Smooth muscle cell (in vitro differentiated cells): ENCODE measurements around the gene KCNAB3. TPM values are rescaled to one million over a fixed set of nuclear protein-coding genes. Genes with fewer than 3 reads are reported as not detected.

ENCODE experiments used
- DNase-seq: peaks from one replicate; lab custom pipeline; 2025; ENCODE audit not compliant: unreplicated experiment; lab: John Stamatoyannopoulos, UW
- H2AFZ ChIP-seq: fragments of 200-600 bp; sonication (generic); 2 replicates; pipeline ENCODE4 v1.6.0; 2016; ENCODE audit warnings: antibody characterized with exemption, low read depth, mild to moderate bottlenecking
- H3F3A ChIP-seq: fragments of 200-600 bp; sonication (generic); 2 replicates; pipeline ENCODE4 v1.6.0; 2017; ENCODE audit warnings: antibody characterized with exemption, low read depth
- H3K27ac ChIP-seq: fragments of 200-600 bp; sonication (generic); 2 replicates; pipeline ENCODE4 v1.5.1; 2016; ENCODE audit warnings: low read depth, mild to moderate bottlenecking
- H3K27me3 ChIP-seq: fragments of 200-600 bp; sonication (generic); 2 replicates; pipeline ENCODE4 v1.6.1; 2016; ENCODE audit warnings: low read depth, mild to moderate bottlenecking
- H3K36me3 ChIP-seq: fragments of 200-600 bp; sonication (generic); 2 replicates; pipeline ENCODE4 v1.5.1; 2016; ENCODE audit warnings: low read depth
- H3K4me1 ChIP-seq: fragments of 200-600 bp; sonication (generic); 2 replicates; pipeline ENCODE4 v1.5.1; 2016; ENCODE audit warnings: low read depth
- H3K4me2 ChIP-seq: fragments of 200-600 bp; sonication (generic); 2 replicates; pipeline ENCODE4 v1.6.0; 2016; ENCODE audit warnings: mild to moderate bottlenecking
- H3K4me3 ChIP-seq: fragments of 200-600 bp; sonication (generic); 2 replicates; pipeline ENCODE4 v1.5.1; 2016; ENCODE audit warnings: mild to moderate bottlenecking
- H3K79me2 ChIP-seq: fragments of 200-600 bp; sonication (generic); 2 replicates; pipeline ENCODE4 v1.6.0; 2016; ENCODE audit warnings: low read depth, mild to moderate bottlenecking
- H3K9ac ChIP-seq: fragments of 200-600 bp; sonication (generic); 2 replicates; pipeline ENCODE4 v1.6.0; 2016; ENCODE audit warnings: low read depth
- H3K9me3 ChIP-seq: fragments of 200-600 bp; sonication (generic); replicated peaks from 2 replicates; pipeline ENCODE4 v1.5.1; 2016; ENCODE audit warnings: low read depth
- H4K20me1 ChIP-seq: fragments of 200-600 bp; sonication (generic); 2 replicates; pipeline ENCODE4 v1.6.0; 2016; ENCODE audit warnings: low read depth
- CTCF ChIP-seq: fragments of 200-600 bp; sonication (generic); IDR thresholded peaks from 2 replicates; pipeline ENCODE4 v1.5.1; 2017; ENCODE audit warnings: borderline replicate concordance, mild to moderate bottlenecking, antibody characterized with exemption; ENCODE audit not compliant: insufficient read depth, poor library complexity, severe bottlenecking
- WGBS: methylation state at CpG from one replicate; pipeline ENCODE4 v1.1.7; 2016; ENCODE audit warnings: low lambda C conversion rate; 5-methylcytosine and 5-hydroxymethylcytosine counted together
- polyA plus RNA-seq: library from polyadenylated mRNA; unstranded; fragments of >200 nt; fragmentation: Nextera tagmentation; extraction: Ambion mirVana; gene quantifications from 2 replicates; pipeline ENCODE4 v1.2.1, GENCODE V29; 2016
- small RNA-seq: library from RNA; depleted of rRNA; stranded (forward); fragments of <200 nt; gene quantifications from one replicate; pipeline ENCODE3, GENCODE V24; 2014
- total RNA-seq: library from RNA; depleted of rRNA; stranded (reverse); fragments of >200 nt; gene quantifications from 2 replicates; pipeline ENCODE4 v1.2.3, GENCODE V29; 2014

The KCNAB3 gene
- total and polyA plus RNA-seq, 2 experiments from 2014 or later = 5.3 to 8.7 TPM

GRCh38 chr17:7875804-7876370 is 53.8 kb downstream of the KCNAB3 start:
- H3K36me3 ChIP-seq = peaks cover 8% of the 10 kb centered on the region
- DNase-seq = no peak
- H3K27me3 ChIP-seq = no peaks in the 10 kb centered on the region
- WGBS = 98% methylated on average over 2 of the region's 2 CpGs
- peaks cover 12% of the 10 kb centered on the region for H3K79me2 ChIP-seq
- no peak overlapping the region for H2AFZ ChIP-seq
- H3K4me2 ChIP-seq = no peak overlapping the region
- H4K20me1 ChIP-seq = peaks cover 4% of the 10 kb centered on the region
- peaks cover 7% of the 10 kb centered on the region for H3F3A ChIP-seq
- H3K4me3 ChIP-seq = no peak overlapping the region
- no peaks in the 10 kb centered on the region for H3K9me3 ChIP-seq
- no peak overlapping the region for H3K27ac ChIP-seq
- no peak overlapping the region for H3K9ac ChIP-seq
- no peak for TF ChIP-seq CTCF
- H3K4me1 ChIP-seq = no peaks in the 10 kb centered on the region

- Histone ChIP-seq H3K79me2 (peaks cover 6% of the 10 kb centered on the region), H4K20me1 (peaks cover 4% of the 10 kb centered on the region), H3K4me1 (no peaks in the 10 kb centered on the region), H2AFZ (no peak overlapping the region), H3K4me2 (peak overlapping the region; percentile 50), H3K9ac (peak overlapping the region; percentile 32), H3K27ac (peak overlapping the region; percentile 32), H3K36me3 (peaks cover 4% of the 10 kb centered on the region), H3K9me3 (no peaks in the 10 kb centered on the region), H3K4me3 (no peak overlapping the region), H3K27me3 (no peaks in the 10 kb centered on the region), H3F3A (peaks cover 7% of the 10 kb centered on the region)
- DNase-seq = no peak
- TF ChIP-seq CTCF = no peak
- WGBS = 65% methylated on average over 4 of the region's 4 CpGs
Measured at GRCh38 chr17:7873051-7873450, 56.6 kb downstream of the KCNAB3 start.

Small RNA genes lying within 50 kb of the gene (small RNA-seq; reads per million reads assigned to genes)
- 156 reads per million, percentile 99 among the genes with 10 or more reads in this experiment for gene SCARNA21

Other genes starting within 250 kb of the KCNAB3 start
- gene TP53, start 242.4 kb downstream of the KCNAB3 start, total RNA-seq = 25.4 and 55.1 TPM in 2 replicates
- gene TP53, start 242.4 kb downstream of the KCNAB3 start, polyA plus RNA-seq = 21.1 and 27.6 TPM in 2 replicates
- gene WRAP53, start 241.4 kb downstream of the KCNAB3 start, total RNA-seq = 8.2 and 8.9 TPM in 2 replicates
- 17.1 and 18.9 TPM in 2 replicates for gene WRAP53, start 241.4 kb downstream of the KCNAB3 start, polyA plus RNA-seq
- 4.8 and 8.1 TPM in 2 replicates for gene EFNB3, start 224.7 kb downstream of the KCNAB3 start, total RNA-seq
- 6.2 and 6.7 TPM in 2 replicates for gene EFNB3, start 224.7 kb downstream of the KCNAB3 start, polyA plus RNA-seq
- gene DNAH2, start 212.1 kb downstream of the KCNAB3 start, total RNA-seq = 0.49 TPM in 1 of 2 replicates, not detected in the other
- not detected in 2 replicates for gene DNAH2, start 212.1 kb downstream of the KCNAB3 start, polyA plus RNA-seq
- 4.3 and 9.1 TPM in 2 replicates for gene KDM6B, start 95.6 kb downstream of the KCNAB3 start, total RNA-seq
- gene KDM6B, start 95.6 kb downstream of the KCNAB3 start, polyA plus RNA-seq = 5.8 and 11.1 TPM in 2 replicates
- 5.1 and 8.6 TPM in 2 replicates for gene TMEM88, start 74.8 kb downstream of the KCNAB3 start, total RNA-seq
- gene TMEM88, start 74.8 kb downstream of the KCNAB3 start, polyA plus RNA-seq = 12.7 and 16.1 TPM in 2 replicates
- gene NAA38, start 72.3 kb downstream of the KCNAB3 start, total RNA-seq = 30.6 and 76.4 TPM in 2 replicates
- gene NAA38, start 72.3 kb downstream of the KCNAB3 start, polyA plus RNA-seq = 86.1 and 99.4 TPM in 2 replicates
- gene CYB5D1, start 71.9 kb downstream of the KCNAB3 start, total RNA-seq = 8.6 and 9.3 TPM in 2 replicates
- 6.6 and 7.9 TPM in 2 replicates for gene CYB5D1, start 71.9 kb downstream of the KCNAB3 start, polyA plus RNA-seq
- gene CHD3, start 41.1 kb downstream of the KCNAB3 start, total RNA-seq = 28.5 and 34.9 TPM in 2 replicates
- 16.3 and 23.5 TPM in 2 replicates for gene CHD3, start 41.1 kb downstream of the KCNAB3 start, polyA plus RNA-seq
- gene RNF227, start 13.6 kb downstream of the KCNAB3 start, total RNA-seq = 3.4 and 5.4 TPM in 2 replicates
- gene RNF227, start 13.6 kb downstream of the KCNAB3 start, polyA plus RNA-seq = 3.5 and 5.1 TPM in 2 replicates
- 53.6 and 56.2 TPM in 2 replicates for gene TRAPPC1, start 2.1 kb upstream of the KCNAB3 start, total RNA-seq
- gene TRAPPC1, start 2.1 kb upstream of the KCNAB3 start, polyA plus RNA-seq = 364 and 392 TPM in 2 replicates
- gene CNTROB, start 2.4 kb upstream of the KCNAB3 start, total RNA-seq = 11.1 and 23.5 TPM in 2 replicates
- 20.6 and 26.3 TPM in 2 replicates for gene CNTROB, start 2.4 kb upstream of the KCNAB3 start, polyA plus RNA-seq
- 0.09 TPM in 1 of 2 replicates, not detected in the other for gene GUCY2D, start 72.8 kb upstream of the KCNAB3 start, total RNA-seq
- gene GUCY2D, start 72.8 kb upstream of the KCNAB3 start, polyA plus RNA-seq = 0.30 and 0.57 TPM in 2 replicates
- gene ALOX15B, start 109.2 kb upstream of the KCNAB3 start, total RNA-seq = 0.18 and 0.27 TPM in 2 replicates
- 0.69 and 1.1 TPM in 2 replicates for gene ALOX15B, start 109.2 kb upstream of the KCNAB3 start, polyA plus RNA-seq
- 4.7 and 4.9 TPM in 2 replicates for gene ALOX12B, start 157.9 kb upstream of the KCNAB3 start, total RNA-seq
- 3.0 and 3.7 TPM in 2 replicates for gene ALOX12B, start 157.9 kb upstream of the KCNAB3 start, polyA plus RNA-seq
- gene ALOXE3, start 188.7 kb upstream of the KCNAB3 start, total RNA-seq = 1.1 and 1.7 TPM in 2 replicates
- 0.25 and 2.3 TPM in 2 replicates for gene ALOXE3, start 188.7 kb upstream of the KCNAB3 start, polyA plus RNA-seq
- gene HES7, start 194.2 kb upstream of the KCNAB3 start, total RNA-seq = not detected in 2 replicates
- gene HES7, start 194.2 kb upstream of the KCNAB3 start, polyA plus RNA-seq = not detected in 2 replicates
- gene PER1, start 222.5 kb upstream of the KCNAB3 start, total RNA-seq = 25.8 and 29.0 TPM in 2 replicates
- gene PER1, start 222.5 kb upstream of the KCNAB3 start, polyA plus RNA-seq = 55.2 and 85.9 TPM in 2 replicates
- 5.7 and 8.1 TPM in 2 replicates for gene VAMP2, start 233.1 kb upstream of the KCNAB3 start, total RNA-seq
- gene VAMP2, start 233.1 kb upstream of the KCNAB3 start, polyA plus RNA-seq = 20.1 and 28.9 TPM in 2 replicates
- 66.7 and 88.4 TPM in 2 replicates for gene TMEM107, start 246.5 kb upstream of the KCNAB3 start, total RNA-seq
- gene TMEM107, start 246.5 kb upstream of the KCNAB3 start, polyA plus RNA-seq = 36.0 and 36.5 TPM in 2 replicates